BLaER1 (cell line): ENCODE measurements around the gene DPYSL3.

Source experiments
- H3K27ac ChIP-seq: shearing (Covaris generic); formaldehyde crosslinking; 2 replicates; pipeline ENCODE4 v1.8.1; 2022
- H3K27me3 ChIP-seq: shearing (Covaris generic); formaldehyde crosslinking; 2 replicates; pipeline ENCODE4 v1.8.1; 2022
- H3K36me3 ChIP-seq: shearing (Covaris generic); formaldehyde crosslinking; 2 replicates; pipeline ENCODE4 v1.8.1; 2022
- H3K4me1 ChIP-seq: shearing (Covaris generic); formaldehyde crosslinking; 2 replicates; pipeline ENCODE4 v1.8.1; 2022
- H3K4me2 ChIP-seq: shearing (Covaris generic); formaldehyde crosslinking; 2 replicates; pipeline ENCODE4 v1.8.1; 2022
- H3K4me3 ChIP-seq: shearing (Covaris generic); formaldehyde crosslinking; 2 replicates; pipeline ENCODE4 v1.8.1; 2022
- H3K9ac ChIP-seq: shearing (Covaris generic); formaldehyde crosslinking; 2 replicates; pipeline ENCODE4 v1.8.1; 2022
- H3K9me3 ChIP-seq: shearing (Covaris generic); formaldehyde crosslinking; 2 replicates; pipeline ENCODE4 v1.8.1; 2022
- H4K20me1 ChIP-seq: shearing (Covaris generic); formaldehyde crosslinking; 2 replicates; pipeline ENCODE4 v1.8.1; 2022
- Cebpa-rat ChIP-seq: shearing (Covaris generic); IDR thresholded peaks from 2 replicates; pipeline ENCODE4 v1.8.1; 2022

DPYSL3 gene

GRCh38 chr5:147517383-147517782 is 7.5 kb upstream of the DPYSL3 start:
- Histone ChIP-seq H3K4me2 (no peak overlapping the region), H3K9ac (no peak overlapping the region), H3K9me3 (no peaks in the 10 kb centered on the region), H3K4me1 (peaks cover 6% of the 10 kb centered on the region; the same call in 1 of the 2 replicates), H3K4me3 (no peak overlapping the region), H3K27ac (no peak overlapping the region), H3K27me3 (no peaks in the 10 kb centered on the region), H3K36me3 (no peaks in the 10 kb centered on the region), H4K20me1 (no peaks in the 10 kb centered on the region)
- TF ChIP-seq Cebpa-rat, result no peak

GRCh38 chr5:147515269-147515668 is 5.4 kb upstream of the DPYSL3 start:
- H3K9me3 ChIP-seq, result no peaks in the 10 kb centered on the region
- no peak overlapping the region for H3K4me2 ChIP-seq
- no peak for TF ChIP-seq Cebpa-rat
- H3K27ac ChIP-seq, result no peak overlapping the region
- H3K27me3 ChIP-seq, result peaks cover 2% of the 10 kb centered on the region
- no peak overlapping the region for H3K4me3 ChIP-seq
- H3K4me1 ChIP-seq, result peaks cover 6% of the 10 kb centered on the region; the same call in 1 of the 2 replicates
- no peaks in the 10 kb centered on the region for H3K36me3 ChIP-seq
- no peak overlapping the region for H3K9ac ChIP-seq
- no peaks in the 10 kb centered on the region for H4K20me1 ChIP-seq

DNA sequence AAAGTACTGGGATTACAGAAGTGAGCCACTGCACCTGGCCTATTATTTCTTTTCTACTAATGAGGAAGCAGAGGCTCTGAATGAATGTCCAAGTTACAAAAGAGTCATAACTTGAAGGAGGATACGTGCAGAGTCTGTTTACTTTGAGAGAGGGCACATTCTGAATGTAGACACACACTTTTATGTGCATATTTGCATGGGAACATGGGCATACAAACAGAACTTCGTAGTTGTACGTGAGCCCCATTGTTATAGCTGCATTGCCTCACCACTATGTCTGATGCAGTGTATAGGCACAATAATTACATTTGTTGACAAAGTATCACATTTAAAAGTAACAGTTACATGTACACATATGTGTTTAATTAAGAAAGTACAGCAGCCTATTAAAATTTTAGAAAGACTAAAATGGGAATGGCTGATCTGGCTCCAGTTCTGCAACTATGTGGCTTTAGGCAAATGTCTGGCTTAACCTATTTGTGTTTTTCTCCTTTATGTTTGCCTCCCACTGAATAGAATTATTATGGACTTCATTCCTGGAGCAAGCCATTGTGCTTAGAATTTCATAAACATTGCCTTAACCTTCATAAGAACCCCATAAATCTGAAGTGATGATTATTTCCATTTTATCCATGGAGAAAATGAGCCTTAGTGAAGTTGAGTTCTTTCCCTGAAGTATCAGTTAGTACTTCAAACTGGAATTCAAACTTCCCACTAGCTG is 3.0 kb upstream of the DPYSL3 start:
- Histone ChIP-seq H3K27ac (no peak overlapping the region), H3K4me1 (peaks cover 6% of the 10 kb centered on the region; the same call in 1 of the 2 replicates), H4K20me1 (no peaks in the 10 kb centered on the region), H3K9me3 (peaks cover 12% of the 10 kb centered on the region; the same call in 1 of the 2 replicates), H3K4me2 (no peak overlapping the region), H3K27me3 (peaks cover 22% of the 10 kb centered on the region), H3K4me3 (no peak overlapping the region), H3K9ac (no peak overlapping the region), H3K36me3 (no peaks in the 10 kb centered on the region)
- TF ChIP-seq Cebpa-rat, result no peak

GRCh38 chr5:147510885-147511284 is 1.0 kb upstream of the DPYSL3 start:
- Histone ChIP-seq H3K27ac (no peak overlapping the region), H3K9ac (no peak overlapping the region), H3K27me3 (peaks cover 22% of the 10 kb centered on the region), H3K36me3 (no peaks in the 10 kb centered on the region), H3K4me1 (peaks cover 6% of the 10 kb centered on the region; the same call in 1 of the 2 replicates), H4K20me1 (no peaks in the 10 kb centered on the region), H3K4me3 (no peak overlapping the region), H3K9me3 (peaks cover 12% of the 10 kb centered on the region; the same call in 1 of the 2 replicates), H3K4me2 (no peak overlapping the region)
- no peak for TF ChIP-seq Cebpa-rat

DNA sequence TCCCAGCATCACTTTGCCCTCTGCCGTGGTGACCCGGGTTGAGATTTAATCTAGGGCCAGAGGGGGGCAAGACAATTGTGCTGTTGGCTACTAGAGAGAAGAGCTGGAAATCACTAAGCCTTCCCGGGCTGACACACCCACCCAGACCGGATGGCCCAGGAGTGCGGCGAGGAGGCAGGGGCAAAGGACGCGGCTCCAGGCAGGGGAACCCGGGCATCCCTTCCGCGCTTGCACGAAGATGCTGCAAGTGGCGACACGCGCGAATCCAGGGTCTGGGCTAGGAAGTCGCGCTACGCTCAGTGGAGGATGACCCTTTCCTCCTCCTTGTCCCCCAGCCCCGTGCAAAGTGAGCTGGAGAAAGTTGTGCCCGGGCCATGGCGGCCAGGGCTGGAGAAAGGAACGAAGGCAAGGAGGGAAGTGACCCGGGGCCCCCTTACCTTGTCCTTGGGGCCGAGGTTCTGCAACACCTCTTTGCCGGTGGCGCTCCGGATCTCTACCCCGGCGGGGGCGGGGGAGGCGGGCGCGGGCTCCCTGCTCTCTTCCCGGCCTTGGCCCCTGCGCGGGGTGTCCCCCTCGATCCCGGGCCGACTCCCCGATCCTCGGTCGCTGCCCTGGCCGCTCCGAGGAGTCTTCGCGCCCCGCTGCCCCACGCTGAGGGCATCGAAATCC is 693 bp downstream of the DPYSL3 start:
- peaks cover 22% of the 10 kb centered on the region for H3K27me3 ChIP-seq
- peak overlapping the region; percentile 67 for H3K4me3 ChIP-seq
- H4K20me1 ChIP-seq, result no peaks in the 10 kb centered on the region
- H3K4me1 ChIP-seq, result peaks cover 6% of the 10 kb centered on the region; the same call in 1 of the 2 replicates
- peak overlapping the region; percentile 65; the same call in 1 of the 2 replicates for H3K9ac ChIP-seq
- H3K36me3 ChIP-seq, result no peaks in the 10 kb centered on the region
- peak overlapping the region; percentile 83 for H3K4me2 ChIP-seq
- H3K27ac ChIP-seq, result no peak overlapping the region
- TF ChIP-seq Cebpa-rat, result no peak
- H3K9me3 ChIP-seq, result peaks cover 12% of the 10 kb centered on the region; the same call in 1 of the 2 replicates

DNA sequence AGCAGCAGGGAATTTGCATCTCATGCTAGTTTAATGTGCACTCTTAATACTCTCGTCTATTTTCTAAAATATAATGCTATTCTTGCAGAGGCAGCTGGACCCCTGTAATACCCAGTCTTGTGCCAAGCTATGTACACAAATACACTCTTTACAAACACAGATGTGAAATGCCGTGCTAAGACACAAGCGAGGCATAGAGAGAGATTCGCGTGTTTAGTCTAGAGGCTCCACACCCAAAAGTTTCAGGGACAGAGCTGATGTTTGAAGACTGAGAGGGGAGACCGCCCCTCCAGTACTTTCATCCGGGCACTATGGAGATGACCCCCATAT is 1.2 kb downstream of the DPYSL3 start:
- Histone ChIP-seq H4K20me1 (no peaks in the 10 kb centered on the region), H3K27me3 (peaks cover 22% of the 10 kb centered on the region), H3K27ac (no peak overlapping the region), H3K4me3 (peak overlapping the region; percentile 67; the same call in 1 of the 2 replicates), H3K9ac (no peak overlapping the region), H3K4me1 (peaks cover 3% of the 10 kb centered on the region; the same call in 1 of the 2 replicates), H3K36me3 (no peaks in the 10 kb centered on the region), H3K4me2 (peak overlapping the region; percentile 83), H3K9me3 (peaks cover 12% of the 10 kb centered on the region; the same call in 1 of the 2 replicates)
- no peak for TF ChIP-seq Cebpa-rat

- Histone ChIP-seq H3K9me3 (peaks cover 12% of the 10 kb centered on the region; the same call in 1 of the 2 replicates), H3K4me2 (no peak overlapping the region), H3K27me3 (peaks cover 22% of the 10 kb centered on the region), H3K36me3 (no peaks in the 10 kb centered on the region), H3K4me1 (no peaks in the 10 kb centered on the region), H3K4me3 (no peak overlapping the region), H3K9ac (no peak overlapping the region), H3K27ac (no peak overlapping the region), H4K20me1 (no peaks in the 10 kb centered on the region)
- no peak for TF ChIP-seq Cebpa-rat
These were observed 2.3 kb downstream of the DPYSL3 start for GRCh38 chr5:147507480-147508126.

DNA sequence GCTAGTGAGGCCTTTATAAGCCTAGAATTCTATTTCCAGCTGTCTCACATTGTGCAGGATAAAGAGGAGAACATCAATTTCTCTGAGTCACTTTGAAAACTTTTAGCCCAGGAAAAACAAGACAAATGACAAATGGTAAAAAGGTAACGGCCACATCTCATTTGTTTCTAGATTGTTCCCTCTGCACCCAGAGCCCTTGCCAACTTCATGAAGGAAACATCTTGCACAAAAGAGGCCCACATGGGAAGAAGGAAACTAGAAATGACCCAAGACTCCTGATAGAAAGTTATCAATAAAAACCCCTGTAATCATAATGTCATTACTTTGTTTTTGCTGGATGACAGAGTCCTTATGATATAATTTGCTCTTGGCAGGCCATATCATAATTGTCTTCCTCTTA is 5.3 kb downstream of the DPYSL3 start:
- Histone ChIP-seq H4K20me1 (no peaks in the 10 kb centered on the region), H3K4me2 (no peak overlapping the region), H3K36me3 (no peaks in the 10 kb centered on the region), H3K4me3 (no peak overlapping the region), H3K4me1 (no peaks in the 10 kb centered on the region), H3K27ac (no peak overlapping the region), H3K9ac (no peak overlapping the region), H3K9me3 (peaks cover 6% of the 10 kb centered on the region; the same call in 1 of the 2 replicates), H3K27me3 (peaks cover 13% of the 10 kb centered on the region)
- TF ChIP-seq Cebpa-rat, result no peak

- H3K27ac ChIP-seq, result no peak overlapping the region
- no peak for TF ChIP-seq Cebpa-rat
These were observed 5.9 kb downstream of the DPYSL3 start for GRCh38 chr5:147504011-147504410.

More at GRCh38 chr5:147504011-147504410, 5.9 kb downstream of the DPYSL3 start:
- H3K36me3 ChIP-seq, result no peaks in the 10 kb centered on the region
- H3K9me3 ChIP-seq, result peaks cover under 1% of the 10 kb centered on the region; the same call in 1 of the 2 replicates
- H3K4me1 ChIP-seq, result no peaks in the 10 kb centered on the region
- H3K27me3 ChIP-seq, result peaks cover 8% of the 10 kb centered on the region
- no peak overlapping the region for H3K4me2 ChIP-seq
- H3K4me3 ChIP-seq, result no peak overlapping the region
- no peak overlapping the region for H3K9ac ChIP-seq
- H4K20me1 ChIP-seq, result no peaks in the 10 kb centered on the region
